H9 (cell line): ENCODE measurements around the gene RASGRF2. TPM values are rescaled to one million over a fixed set of nuclear protein-coding genes. Genes with fewer than 3 reads are reported as not detected.

Experiments used
- DNase-seq: peaks from one replicate; pipeline ENCODE4 v3.0.0-alpha.2; 2017
- H2AFZ ChIP-seq: one replicate; pipeline ENCODE4 v1.6.1; 2013; ENCODE audit warnings: mild to moderate bottlenecking, low read length, control low read depth, moderate library complexity
- H2AK5ac ChIP-seq: 2 replicates; pipeline ENCODE4 v1.6.1; 2013; ENCODE audit warnings: low read length, control low read depth, mixed read lengths; ENCODE audit not compliant: insufficient read length
- H2BK120ac ChIP-seq: one replicate; pipeline ENCODE4 v1.6.1; 2013; ENCODE audit warnings: low read depth, mild to moderate bottlenecking, low read length, control low read depth, inconsistent platforms; ENCODE audit not compliant: poor library complexity, severe bottlenecking
- H2BK12ac ChIP-seq: 2 replicates; pipeline ENCODE4 v1.6.1; 2013; ENCODE audit warnings: low read length, control low read depth, mixed read lengths, low read depth; ENCODE audit not compliant: insufficient read length
- H2BK15ac ChIP-seq: 2 replicates; pipeline ENCODE4 v1.6.1; 2013; ENCODE audit warnings: low read depth, low read length, control low read depth
- H2BK20ac ChIP-seq: one replicate; pipeline ENCODE4 v1.6.1; 2013; ENCODE audit warnings: low read depth, mild to moderate bottlenecking, low read length, control low read depth, inconsistent platforms; ENCODE audit not compliant: poor library complexity, severe bottlenecking
- H2BK5ac ChIP-seq: 2 replicates; pipeline ENCODE4 v1.6.1; 2013; ENCODE audit warnings: low read length, control low read depth, mixed read lengths; ENCODE audit not compliant: insufficient read length
- H3K14ac ChIP-seq: 2 replicates; pipeline ENCODE4 v1.6.1; 2013; ENCODE audit warnings: low read length, control low read depth; ENCODE audit not compliant: insufficient read depth
- H3K18ac ChIP-seq: 2 replicates; pipeline ENCODE4 v1.6.1; 2013; ENCODE audit warnings: low read depth, mild to moderate bottlenecking, mixed read lengths, low read length, control low read depth; ENCODE audit not compliant: insufficient read length
- H3K23ac ChIP-seq: 2 replicates; pipeline ENCODE4 v1.6.1; 2013; ENCODE audit warnings: low read length, control low read depth, mixed read lengths, low read depth; ENCODE audit not compliant: insufficient read length
- H3K23me2 ChIP-seq: 2 replicates; pipeline ENCODE4 v1.6.1; 2013; ENCODE audit warnings: low read depth, mild to moderate bottlenecking, mixed read lengths, low read length, control low read depth; ENCODE audit not compliant: insufficient read length, poor library complexity, severe bottlenecking
- H3K27ac ChIP-seq: 2 replicates; pipeline ENCODE4 v1.5.1; 2013; ENCODE audit warnings: low read length, control low read depth, mixed read lengths, low read depth; ENCODE audit not compliant: insufficient read length
- H3K27me3 ChIP-seq: 2 replicates; pipeline ENCODE4 v1.6.1; 2013; ENCODE audit warnings: low read length, control low read depth, inconsistent platforms; ENCODE audit not compliant: insufficient read depth
- H3K4ac ChIP-seq: 2 replicates; pipeline ENCODE4 v1.6.1; 2013; ENCODE audit warnings: low read depth, mild to moderate bottlenecking, control low read depth, inconsistent platforms, low read length, moderate library complexity
- H3K4me1 ChIP-seq: 2 replicates; pipeline ENCODE4 v1.6.1; 2013; ENCODE audit warnings: low read length, control low read depth, inconsistent platforms; ENCODE audit not compliant: insufficient read depth
- H3K4me2 ChIP-seq: 2 replicates; pipeline ENCODE4 v1.6.1; 2013; ENCODE audit warnings: low read length, control low read depth, mixed read lengths; ENCODE audit not compliant: insufficient read length, insufficient read depth
- H3K56ac ChIP-seq: 2 replicates; pipeline ENCODE4 v1.6.1; 2013; ENCODE audit warnings: low read depth, mild to moderate bottlenecking, mixed read lengths, low read length, control low read depth; ENCODE audit not compliant: insufficient read length
- H3K79me1 ChIP-seq: 2 replicates; pipeline ENCODE4 v1.6.1; 2013; ENCODE audit warnings: low read depth, mild to moderate bottlenecking, moderate library complexity, low read length, control low read depth, inconsistent platforms; ENCODE audit not compliant: insufficient read depth, poor library complexity, severe bottlenecking
- H3K79me2 ChIP-seq: 2 replicates; pipeline ENCODE4 v1.6.1; 2013; ENCODE audit warnings: low read length, control low read depth, inconsistent platforms; ENCODE audit not compliant: insufficient read depth
- H3K9ac ChIP-seq: 2 replicates; pipeline ENCODE4 v1.6.1; 2013; ENCODE audit warnings: low read length, control low read depth, mixed read lengths; ENCODE audit not compliant: insufficient read length; ENCODE audit errors: extremely low read depth
- H3K9me3 ChIP-seq: one replicate; pipeline ENCODE4 v1.6.1; 2013; ENCODE audit warnings: low read depth, low read length, inconsistent platforms; ENCODE audit not compliant: control insufficient read depth
- H3T11ph ChIP-seq: one replicate; pipeline ENCODE4 v1.6.1; 2013; ENCODE audit warnings: mild to moderate bottlenecking, low read length, control low read depth, inconsistent platforms
- H4K20me1 ChIP-seq: one replicate; pipeline ENCODE4 v1.6.1; 2013; ENCODE audit not compliant: control insufficient read depth, insufficient read length, insufficient read depth
- H4K5ac ChIP-seq: 2 replicates; pipeline ENCODE4 v1.6.1; 2013; ENCODE audit warnings: low read depth, mild to moderate bottlenecking, mixed read lengths, low read length, control low read depth; ENCODE audit not compliant: insufficient read length
- H4K8ac ChIP-seq: replicated peaks from 2 replicates; pipeline ENCODE4 v1.6.1; 2013; ENCODE audit warnings: low read length, control low read depth, mixed read lengths, low read depth; ENCODE audit not compliant: insufficient read length
- H4K91ac ChIP-seq: 2 replicates; pipeline ENCODE4 v1.6.1; 2013; ENCODE audit warnings: low read depth, mild to moderate bottlenecking, moderate library complexity, mixed read lengths, low read length, control low read depth; ENCODE audit not compliant: insufficient read length
- H3K27ac Mint-ChIP-seq, 3 experiments: 2 replicates in 2 of 3; 3 replicates in 1 of 3; pipeline ENCODE4 v1.8.0; 2020 to 2021; ENCODE audit warnings: mixed read lengths in 3 of 3, mild to moderate bottlenecking in 1 of 3, moderate library complexity in 1 of 3
- H3K27me3 Mint-ChIP-seq: 2 replicates; pipeline ENCODE4 v1.8.0; 2021; ENCODE audit warnings: low read depth, mild to moderate bottlenecking, moderate library complexity, mixed read lengths
- H3K36me3 Mint-ChIP-seq, 3 experiments: 2 replicates in 2 of 3; 3 replicates in 1 of 3; pipeline ENCODE4 v1.8.0; 2020 to 2021; ENCODE audit warnings: low read depth in 3 of 3, mixed read lengths in 3 of 3; ENCODE audit not compliant: insufficient read depth in 1 of 3
- H3K4me1 Mint-ChIP-seq, 2 experiments: 2 replicates each; pipeline ENCODE4 v1.8.0; 2020; ENCODE audit warnings: mixed read lengths in 2 of 2
- H3K4me3 Mint-ChIP-seq, 2 experiments: 2 replicates in 1 of 2; 3 replicates in 1 of 2; pipeline ENCODE4 v1.8.0; 2020 to 2021; ENCODE audit warnings: mild to moderate bottlenecking in 2 of 2, mixed read lengths in 2 of 2, moderate library complexity in 1 of 2
- H3K9me3 Mint-ChIP-seq, 2 experiments: 2 replicates in 1 of 2; 3 replicates in 1 of 2; pipeline ENCODE4 v1.8.0; 2020; ENCODE audit warnings: mild to moderate bottlenecking in 2 of 2, mixed read lengths in 2 of 2, moderate library complexity in 1 of 2
- WGBS: extraction: QIAGEN DNeasy Blood & Tissue Kit; methylation state at CpG from one replicate; pipeline ENCODE4 v1.1.7; 2013; ENCODE audit warnings: missing lambda C conversion rate, low lambda C conversion rate, mixed read lengths; ENCODE audit not compliant: insufficient read length; ENCODE audit errors: extremely low coverage; 5-methylcytosine and 5-hydroxymethylcytosine counted together
- total RNA-seq: library from RNA; stranded (reverse); gene quantifications from 2 replicates; pipeline ENCODE4 v1.2.1, GENCODE V29; 2021
- TF ChIP-seq, protein P1 (sequence below): fragments of 200-600 bp; sonication (generic); conservative IDR thresholded peaks from 3 replicates; pipeline ENCODE4 v1.8.0; 2021; ENCODE audit warnings: antibody characterized with exemption, mild to moderate bottlenecking

RASGRF2 gene
- total RNA-seq, 1 experiment from 2014 or later = 13.5 TPM

DNA sequence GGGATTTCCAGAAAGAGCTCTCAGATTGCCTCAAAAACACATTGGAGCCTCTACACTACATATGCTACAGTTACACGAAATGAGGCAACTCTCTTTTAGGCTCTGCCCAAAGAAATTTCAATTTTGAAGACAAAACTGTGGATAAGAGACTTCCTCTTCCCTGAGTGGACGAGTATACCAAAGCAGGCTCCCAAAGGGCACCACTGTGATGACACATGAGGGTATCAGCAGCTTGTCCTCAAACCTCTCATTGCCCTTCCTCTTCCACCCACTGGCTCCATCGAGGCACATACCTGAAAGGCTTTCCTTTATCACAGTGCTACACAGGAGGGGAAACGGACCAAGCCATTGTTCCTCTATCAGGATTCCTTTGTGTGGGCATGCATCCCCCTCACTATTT is 284.3 kb downstream of the RASGRF2 start:
- Histone ChIP-seq H3K56ac (no peak overlapping the region), H4K8ac (no peak overlapping the region), H3K4ac (no peak overlapping the region), H3K9me3 (no peaks in the 10 kb centered on the region), H3K27me3 (no peaks in the 10 kb centered on the region), H3K79me2 (no peaks in the 10 kb centered on the region), H2BK12ac (no peak overlapping the region), H3K23ac (no peak overlapping the region), H3K23me2 (no peaks in the 10 kb centered on the region), H4K20me1 (peaks cover 2% of the 10 kb centered on the region), H2BK5ac (no peak overlapping the region), H3K79me1 (no peaks in the 10 kb centered on the region), H3K4me2 (no peak overlapping the region), H3K18ac (no peak overlapping the region), H2BK120ac (no peak overlapping the region), H2BK20ac (no peak overlapping the region), H3T11ph (no peak overlapping the region), H3K4me1 (peaks cover 2% of the 10 kb centered on the region; the same call in 1 of the 2 replicates), H3K27ac (no peak overlapping the region), H2BK15ac (no peak overlapping the region), H2AK5ac (no peak overlapping the region), H2AFZ (no peak overlapping the region), H4K91ac (no peak overlapping the region), H3K9ac (no peak overlapping the region), H3K14ac (no peak overlapping the region), H4K5ac (no peak overlapping the region)
- no peak overlapping the region for H3K27ac Mint-ChIP-seq
- no peaks in the 10 kb centered on the region for H3K9me3 Mint-ChIP-seq
- H3K4me3 Mint-ChIP-seq = no peak overlapping the region
- TF ChIP-seq, protein P1, sequence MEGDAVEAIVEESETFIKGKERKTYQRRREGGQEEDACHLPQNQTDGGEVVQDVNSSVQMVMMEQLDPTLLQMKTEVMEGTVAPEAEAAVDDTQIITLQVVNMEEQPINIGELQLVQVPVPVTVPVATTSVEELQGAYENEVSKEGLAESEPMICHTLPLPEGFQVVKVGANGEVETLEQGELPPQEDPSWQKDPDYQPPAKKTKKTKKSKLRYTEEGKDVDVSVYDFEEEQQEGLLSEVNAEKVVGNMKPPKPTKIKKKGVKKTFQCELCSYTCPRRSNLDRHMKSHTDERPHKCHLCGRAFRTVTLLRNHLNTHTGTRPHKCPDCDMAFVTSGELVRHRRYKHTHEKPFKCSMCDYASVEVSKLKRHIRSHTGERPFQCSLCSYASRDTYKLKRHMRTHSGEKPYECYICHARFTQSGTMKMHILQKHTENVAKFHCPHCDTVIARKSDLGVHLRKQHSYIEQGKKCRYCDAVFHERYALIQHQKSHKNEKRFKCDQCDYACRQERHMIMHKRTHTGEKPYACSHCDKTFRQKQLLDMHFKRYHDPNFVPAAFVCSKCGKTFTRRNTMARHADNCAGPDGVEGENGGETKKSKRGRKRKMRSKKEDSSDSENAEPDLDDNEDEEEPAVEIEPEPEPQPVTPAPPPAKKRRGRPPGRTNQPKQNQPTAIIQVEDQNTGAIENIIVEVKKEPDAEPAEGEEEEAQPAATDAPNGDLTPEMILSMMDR = no peak
- peaks cover 28 to 37% of the 10 kb centered on the region in 2 experiments for H3K4me1 Mint-ChIP-seq
- peaks cover 0 to 4% (median 0%) of the 10 kb centered on the region in 3 experiments; a peak in 1 of 7 replicates for H3K36me3 Mint-ChIP-seq
- no peaks in the 10 kb centered on the region for H3K27me3 Mint-ChIP-seq
- no CpG with 5 or more reads among the region's 4 CpGs for WGBS
- DNase-seq = no peak
